HG02884 (cell line): ENCODE measurements around the gene UBC.

Experiments
- ATAC-seq: cut with Tn5 transposase; IDR thresholded peaks from one replicate; pipeline ENCODE4 v1.9.1; 2021; ENCODE audit warnings: mild to moderate bottlenecking, moderate library complexity; ENCODE audit not compliant: unreplicated experiment

UBC gene

DNA sequence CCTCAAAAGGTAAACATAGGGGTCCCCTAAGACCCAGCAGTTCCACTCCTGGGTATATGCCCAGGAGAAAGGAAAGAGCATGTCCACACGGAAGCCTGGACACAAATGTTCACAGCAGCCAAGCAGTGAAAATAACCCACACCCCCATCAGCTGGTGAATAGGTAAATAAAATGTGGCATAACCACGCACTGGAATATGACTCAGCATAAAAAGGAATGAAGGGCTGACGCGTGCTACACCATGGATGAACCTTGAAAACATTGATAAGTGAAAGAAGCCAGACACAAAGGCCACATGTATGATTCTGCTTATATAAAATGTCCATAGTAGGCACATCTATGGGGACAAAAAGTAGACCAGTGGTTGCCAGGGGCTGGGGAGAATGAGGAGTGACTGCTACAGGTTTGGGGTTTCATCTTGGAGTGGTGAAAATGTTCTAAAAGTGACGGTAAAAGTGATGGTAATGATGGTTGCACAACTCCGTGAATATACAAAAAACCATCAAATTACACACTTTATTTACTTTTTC, 47.0 kb downstream of the UBC start:
- no peak for ATAC-seq

DNA sequence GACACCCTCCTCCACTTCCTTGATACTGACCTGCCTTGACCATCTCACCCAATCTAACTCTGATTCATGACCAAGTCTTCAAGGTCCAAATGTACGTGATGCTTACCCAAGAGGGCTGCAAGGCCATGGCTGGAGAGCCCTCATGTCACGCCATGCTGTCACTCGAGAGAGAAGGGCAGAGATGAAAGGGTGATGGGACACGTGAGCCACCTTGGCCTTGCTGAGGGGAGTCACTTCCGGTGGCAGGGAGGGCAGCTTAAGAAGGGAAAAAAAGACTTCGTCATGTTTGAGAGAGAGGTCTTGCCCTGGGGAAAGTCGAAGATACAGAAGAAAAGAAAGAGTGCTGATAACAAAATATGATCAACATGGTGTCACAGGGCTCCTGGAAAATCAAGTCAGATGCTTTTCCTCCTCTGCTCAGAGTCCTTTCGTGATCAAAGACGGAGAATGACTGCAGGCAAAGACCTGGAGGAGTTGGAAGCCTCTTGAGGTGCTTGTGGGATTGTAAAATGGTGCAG, 47.5 kb downstream of the UBC start:
- no peak for ATAC-seq

DNA sequence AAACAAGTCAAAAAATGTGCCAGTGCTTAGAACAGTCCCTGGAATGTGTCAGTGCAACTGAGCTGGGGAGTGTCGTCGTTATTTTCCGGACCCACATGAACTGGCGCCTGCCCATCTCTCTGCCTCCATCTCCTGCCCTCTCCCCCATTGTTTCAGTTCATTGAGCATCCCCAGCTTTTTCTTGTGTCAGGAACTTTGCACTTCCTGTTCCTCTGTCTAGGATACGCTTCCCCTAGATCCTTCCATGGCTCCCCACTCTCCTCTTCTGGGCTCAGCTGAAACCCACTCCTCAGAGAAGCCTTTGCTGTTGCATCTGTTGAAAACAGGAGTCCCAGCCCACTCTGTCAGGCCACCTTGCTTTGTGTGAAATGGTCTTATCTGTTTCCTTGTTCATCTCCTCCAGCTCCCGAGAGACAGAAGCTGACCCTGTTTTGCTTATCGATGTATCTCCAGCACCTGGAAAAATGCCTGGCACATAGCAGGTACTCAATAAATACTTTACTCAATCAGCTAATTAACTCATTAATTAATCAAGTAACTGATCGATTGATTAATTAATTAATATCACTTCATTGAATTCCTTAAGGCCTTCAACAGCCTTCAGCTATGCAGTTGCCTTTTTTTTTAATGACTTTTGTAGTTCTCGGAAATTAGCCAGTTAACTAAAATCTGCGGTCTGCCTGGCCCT, 48.1 kb downstream of the UBC start:
- ATAC-seq: no peak

DNA sequence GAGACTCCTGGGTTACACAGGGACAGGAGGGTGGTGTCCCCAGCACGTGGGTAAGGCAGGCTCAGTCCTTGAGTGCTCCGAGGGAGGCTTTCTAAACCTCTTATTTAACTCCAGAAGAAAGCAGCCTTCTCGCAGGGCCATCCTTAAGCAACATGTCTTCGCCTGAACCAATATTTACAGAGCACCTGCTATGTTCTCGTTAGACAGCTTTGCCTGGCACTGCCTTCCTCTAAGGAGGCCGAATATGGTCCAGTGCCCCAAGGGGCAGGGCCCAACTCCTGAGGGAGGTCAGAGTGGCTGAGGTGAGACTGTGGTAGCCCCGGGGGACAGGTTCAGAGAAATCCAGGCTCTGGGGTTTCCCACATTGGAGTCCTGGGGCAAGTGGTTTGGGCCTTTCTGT, 48.7 kb downstream of the UBC start:
- no peak for ATAC-seq

DNA sequence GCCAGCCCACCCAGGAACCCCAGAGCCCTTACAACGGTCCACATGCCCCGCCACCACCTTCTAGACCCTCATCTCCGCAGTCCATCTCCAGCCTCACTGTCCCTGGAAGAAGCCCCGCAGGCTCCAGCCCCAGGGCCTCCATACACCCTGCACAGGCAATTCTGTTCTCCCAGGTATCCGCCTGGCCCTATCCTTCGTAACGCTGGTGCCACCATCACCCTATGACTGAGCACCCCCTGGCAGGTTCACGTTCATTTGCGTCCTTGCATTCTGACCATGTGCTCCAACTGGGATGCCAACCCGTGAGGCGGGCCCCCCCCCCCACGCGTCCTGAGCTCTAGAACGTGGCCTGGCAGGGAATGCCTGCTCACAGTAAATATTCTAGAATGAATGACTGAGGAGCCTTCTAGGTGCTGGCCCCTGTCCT, 50.1 kb downstream of the UBC start:
- ATAC-seq: no peak

DNA sequence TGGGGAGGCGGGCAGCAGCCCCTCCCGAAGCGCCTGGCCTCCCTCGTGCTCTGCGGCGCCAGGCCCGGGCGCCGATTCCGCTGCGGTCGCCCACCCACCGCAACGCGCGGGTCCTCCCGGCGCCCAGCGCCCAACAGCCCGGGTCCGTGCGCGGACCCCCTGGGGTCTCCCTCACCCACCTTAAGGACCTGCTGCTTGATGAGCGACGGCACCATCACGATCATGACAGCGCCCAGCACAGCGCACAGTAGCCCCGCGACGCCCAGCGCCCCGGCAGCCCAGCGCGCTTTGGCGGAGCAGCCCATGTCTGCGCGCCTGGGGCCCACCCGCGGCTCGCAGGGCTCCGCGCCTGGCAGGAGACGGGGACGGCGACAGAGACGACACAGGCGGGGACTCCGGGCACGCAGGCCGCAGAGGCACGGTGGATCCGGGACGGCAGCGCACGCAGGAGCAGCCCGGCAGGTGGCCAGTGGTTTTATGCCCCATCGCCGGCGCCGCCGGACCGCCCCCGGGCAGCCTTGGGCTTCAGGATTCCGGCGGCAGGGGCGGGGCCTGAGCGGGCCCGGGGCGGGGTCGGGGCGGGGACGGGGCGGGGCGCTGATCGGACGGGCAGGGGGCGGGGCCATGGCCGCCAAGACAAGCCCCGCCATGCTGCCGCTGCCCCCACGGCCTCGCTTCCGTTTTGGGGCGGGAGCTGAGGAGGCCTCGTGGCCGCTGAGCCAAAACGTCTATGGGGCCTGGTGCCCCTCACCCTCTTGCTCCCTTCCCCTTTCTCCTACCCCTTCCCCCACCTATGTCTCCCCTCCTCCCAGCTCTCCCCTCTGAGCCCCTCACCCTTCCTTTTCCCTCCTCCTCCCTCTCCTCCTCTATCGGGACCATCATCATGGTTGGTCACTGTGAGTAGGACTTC, 50.8 kb downstream of the UBC start, which contains the start of gene SCARB1:
TSS of gene SCARB1 (minus strand) at position 449 of the 910 bp plus-strand sequence. CDS start at position 305, 144 bp downstream.
- peak; percentile 71 for ATAC-seq

DNA sequence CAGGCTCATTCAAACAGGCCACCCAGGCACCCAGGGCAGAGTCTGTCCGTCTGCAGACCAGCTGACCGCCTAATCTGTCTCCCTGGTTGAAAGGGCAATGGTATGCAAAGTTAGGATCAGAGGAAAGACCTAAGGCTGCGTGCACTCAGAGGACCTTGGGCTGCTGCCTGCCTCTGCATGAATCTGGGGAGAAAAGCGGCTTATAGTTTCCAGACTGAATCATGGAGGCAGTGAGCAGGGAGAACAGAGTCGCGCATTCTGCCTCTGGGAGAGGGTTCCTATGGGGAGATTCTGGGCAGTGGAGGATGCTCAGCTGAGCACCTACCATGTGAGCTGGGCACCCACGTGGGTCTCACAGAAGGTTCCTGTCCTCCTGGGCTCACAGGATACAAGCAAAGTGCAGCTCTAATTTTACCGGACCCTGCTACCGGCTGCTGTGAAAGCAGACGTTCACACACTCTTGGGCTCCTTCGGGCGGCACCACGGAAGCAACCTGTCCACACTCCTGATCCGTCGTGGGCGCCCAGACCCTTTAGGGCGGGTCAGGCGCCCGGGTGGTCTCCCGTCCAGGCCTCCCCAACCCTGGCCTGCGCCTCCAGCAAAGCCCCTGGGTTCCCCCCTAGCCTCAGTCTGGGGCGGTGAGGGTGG, 51.6 kb downstream of the UBC start:
- peak; percentile 22 for ATAC-seq

DNA sequence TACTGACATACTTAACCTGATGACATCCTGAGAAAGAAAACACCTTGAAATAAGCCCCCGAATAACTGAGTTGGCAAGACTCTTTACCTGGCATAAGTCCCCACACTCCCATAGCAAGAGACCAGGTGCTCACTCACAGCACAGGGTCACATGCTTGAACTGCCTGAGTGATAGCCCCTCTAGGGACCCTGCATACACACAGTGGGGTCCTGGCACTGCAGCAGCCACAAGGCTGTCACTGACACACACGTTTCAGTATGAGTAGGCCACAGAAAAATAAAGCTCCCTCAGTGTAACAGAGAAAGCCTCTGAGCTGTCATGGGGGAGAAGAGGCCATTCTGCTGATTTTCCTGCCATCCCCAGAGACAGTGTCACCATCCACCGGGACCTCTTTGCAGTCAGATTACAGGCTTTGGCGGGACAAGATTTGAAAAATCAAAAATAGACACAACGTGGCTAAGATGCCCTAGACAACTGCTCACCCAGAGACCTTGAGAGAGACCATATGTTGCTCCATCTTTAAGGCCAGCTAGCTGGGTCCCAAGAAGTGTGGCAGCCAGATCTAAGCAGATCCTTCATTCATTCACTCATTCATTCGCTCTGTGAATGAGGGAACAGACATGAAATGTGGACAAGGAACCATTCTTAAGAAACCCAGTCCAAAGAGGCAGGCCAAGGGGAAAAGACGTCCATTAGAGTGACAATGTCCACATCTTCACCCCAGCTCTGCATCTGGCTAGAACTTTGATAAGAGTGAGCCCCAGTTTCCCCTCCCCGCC, 52.4 kb downstream of the UBC start:
- no peak for ATAC-seq
